ENCODE results near the gene SBNO1.
"Not testable (repeated sequence)": the region's sequence is repeated elsewhere in the genome, so short reads cannot be mapped to it uniquely, and the experiment has no call there.

Gene SBNO1

DNA sequence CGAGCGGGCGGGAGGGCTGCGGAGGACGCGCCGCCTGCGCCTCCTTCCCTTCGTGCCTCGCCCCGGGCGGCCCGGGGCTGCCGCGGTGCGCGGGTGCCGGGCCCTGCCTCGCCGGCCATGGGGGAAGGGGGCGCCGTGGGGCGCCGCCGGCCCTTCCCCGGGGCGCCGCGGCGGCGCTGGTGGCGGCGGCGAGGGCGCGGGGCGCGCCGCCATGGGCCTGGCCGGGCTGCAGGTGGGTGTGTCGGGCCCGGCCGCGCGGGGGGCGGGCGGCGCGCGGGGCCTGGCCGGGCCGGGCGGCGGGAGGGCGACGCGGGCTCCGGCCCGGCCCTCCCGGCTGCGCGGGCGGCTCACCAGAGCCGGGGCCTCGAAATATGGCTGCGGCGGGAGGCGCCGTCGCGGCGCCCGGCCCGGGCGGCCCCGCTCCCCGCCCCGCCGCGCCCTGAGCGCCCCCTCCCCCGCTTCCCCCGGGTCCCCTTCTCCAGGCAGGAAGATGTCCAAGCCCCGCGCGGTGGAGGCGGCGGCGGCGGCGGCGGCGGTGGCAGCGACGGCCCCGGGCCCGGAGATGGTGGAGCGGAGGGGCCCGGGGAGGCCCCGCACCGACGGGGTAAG is 24.4 kb upstream of the SBNO1 start:
- TF ChIP-seq CTCF (IDR thresholded peaks at IDR 0.05; ENCODE audit: control extremely low read depth, extremely low read depth, low read depth, missing control alignments): no peak
- ChIA-PET POLR2A (interaction anchor here (1.5 to 2.4 kb wide), 2 partner anchors 24 to 156 kb away, joined by 5 to 8 read pairs; partner anchors contain the start of genes MPHOSPH9 and MTRFR), CTCF (interaction anchor here (1.1 to 2.1 kb wide), 2 partner anchors 23 to 44 kb away, joined by 3 to 8 read pairs; no protein-coding TSS in a partner anchor)
- DNase-seq (ENCODE audit: extremely low spot score): peak; percentile 39

GRCh38 chr12:123388177-123388950 is 23.7 kb upstream of the SBNO1 start:
- ChIA-PET CTCF (interaction anchor here (1.1 to 2.1 kb wide), 5 partner anchors 9 to 45 kb away, joined by 3 to 8 read pairs (median 3); partner anchors contain the start of gene SBNO1), POLR2A (interaction anchor here (0.6 to 2.4 kb wide), 3 partner anchors 23 to 155 kb away, joined by 3 to 8 read pairs (median 5); partner anchors contain the start of genes MPHOSPH9 and MTRFR)
- no peak for TF ChIP-seq CTCF (IDR thresholded peaks at IDR 0.05; ENCODE audit: control extremely low read depth, extremely low read depth, low read depth, missing control alignments)
- peak; percentile 93 for DNase-seq (ENCODE audit: extremely low spot score)

- DNase-seq (ENCODE audit: extremely low spot score): no peak
- no peak for TF ChIP-seq CTCF (IDR thresholded peaks at IDR 0.05; ENCODE audit: control extremely low read depth, extremely low read depth, low read depth, missing control alignments)
- CTCF ChIA-PET: interaction anchor here (0.8 to 2.1 kb wide), 9 partner anchors 9 to 195 kb away, joined by 3 to 8 read pairs (median 3); partner anchors contain the start of gene SBNO1
- POLR2A ChIA-PET: interaction anchor here (0.6 to 2.4 kb wide), 3 partner anchors 22 to 155 kb away, joined by 3 to 8 read pairs (median 5); partner anchors contain the start of genes MPHOSPH9 and MTRFR
Measured at GRCh38 chr12:123387508-123388176, 23.0 kb upstream of the SBNO1 start.

DNA sequence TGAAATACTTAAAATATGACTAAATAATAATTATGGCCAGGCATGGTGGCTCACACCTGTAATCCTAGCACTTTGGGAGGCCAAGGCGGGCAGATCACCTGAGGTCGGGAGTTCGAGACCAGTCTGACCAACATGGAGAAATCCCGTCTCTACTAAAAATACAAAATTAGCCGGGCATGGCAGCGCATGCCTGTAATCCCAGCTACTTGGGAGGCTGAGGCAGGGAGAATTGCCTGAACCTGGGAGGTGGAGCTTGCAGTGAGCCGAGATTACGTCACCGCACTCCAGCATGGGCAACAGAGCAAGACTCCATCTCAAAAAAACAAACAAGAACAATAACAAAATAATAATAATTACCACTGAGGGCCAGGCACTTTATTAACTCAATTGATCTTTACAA is 20.9 kb upstream of the SBNO1 start:
- CTCF ChIA-PET: interaction anchor here (0.6 to 1.3 kb wide), 4 partner anchors 10 to 48 kb away, joined by 3 to 9 read pairs (median 4); partner anchors contain the start of gene SBNO1
- DNase-seq (ENCODE audit: extremely low spot score); POLR2A ChIA-PET: not testable (repeated sequence)

- DNase-seq (ENCODE audit: extremely low spot score): no peak
- ChIA-PET CTCF (interaction anchor here (1.2 to 2.3 kb wide), 5 partner anchors 10 to 44 kb away, joined by 3 to 20 read pairs (median 4); partner anchors contain the start of gene SBNO1), POLR2A (no interaction called here)
- no peak for TF ChIP-seq CTCF (IDR thresholded peaks at IDR 0.05; ENCODE audit: control extremely low read depth, extremely low read depth, low read depth, missing control alignments)
Measured at GRCh38 chr12:123384994-123385376, 20.3 kb upstream of the SBNO1 start.

DNA sequence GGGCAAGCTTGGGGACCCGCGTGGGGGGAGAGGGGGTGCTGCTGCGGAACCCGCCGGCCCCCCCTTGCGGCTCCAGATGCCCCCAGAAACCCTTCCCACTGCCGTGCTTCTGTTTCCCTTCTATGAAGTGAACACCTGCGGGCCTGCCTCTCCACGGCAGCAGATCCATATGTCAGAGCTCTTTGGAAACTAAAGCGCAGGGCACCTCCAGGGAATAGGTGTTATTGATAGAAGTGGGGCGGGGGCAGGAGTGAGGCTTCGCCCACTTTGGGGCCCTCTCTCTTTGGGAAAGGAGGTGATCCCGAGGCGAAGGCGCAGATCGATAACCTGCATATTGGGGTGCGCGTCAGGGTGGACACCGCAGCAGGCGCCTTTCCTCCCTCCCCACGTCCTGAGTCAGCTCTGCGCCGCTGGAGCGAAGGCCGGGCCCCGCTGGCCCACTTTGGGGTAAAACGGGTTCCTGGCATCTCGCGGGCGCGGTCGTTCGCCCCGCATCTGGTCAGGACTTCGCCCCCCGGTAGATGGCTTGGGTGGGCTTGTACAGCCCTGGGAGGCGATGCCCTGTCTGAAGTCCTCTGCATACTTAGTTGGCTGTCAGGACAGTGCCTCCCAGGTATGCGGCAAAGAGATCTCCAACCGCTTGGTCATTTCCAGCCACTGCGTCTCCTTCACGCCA is 19.8 kb upstream of the SBNO1 start:
- no peak for DNase-seq (ENCODE audit: extremely low spot score)
- peak; percentile 2 for TF ChIP-seq CTCF (IDR thresholded peaks at IDR 0.05; ENCODE audit: control extremely low read depth, extremely low read depth, low read depth, missing control alignments)
- ChIA-PET POLR2A (interaction anchor here (0.7 to 1.6 kb wide), 6 partner anchors 13 to 873 kb away, joined by 3 to 26 read pairs (median 5); partner anchors contain the start of genes MPHOSPH9, MTRFR and SBNO1), CTCF (interaction anchor here (0.7 to 2.3 kb wide), 4 partner anchors 12 to 61 kb away, joined by 3 to 20 read pairs (median 4); no protein-coding TSS in a partner anchor)

Measured in GM10248 (cell line).